Endodermal cell (in vitro differentiated cells): ENCODE measurements around the gene CPED1. TPM values are rescaled to one million over a fixed set of nuclear protein-coding genes. Genes with fewer than 3 reads are reported as not detected.

Experiments
- DNase-seq: peaks from one replicate; pipeline ENCODE4 v3.0.0-alpha.2; 2017
- H3K27ac ChIP-seq: 2 replicates; pipeline ENCODE4 v1.5.1; 2013; ENCODE audit warnings: mild to moderate bottlenecking, low read depth, low read length, moderate library complexity
- H3K27me3 ChIP-seq: 2 replicates; pipeline ENCODE4 v1.6.1; 2013; ENCODE audit warnings: mild to moderate bottlenecking, low read length, moderate library complexity; ENCODE audit not compliant: insufficient read depth, control insufficient read depth, poor library complexity, severe bottlenecking
- H3K36me3 ChIP-seq: 2 replicates; pipeline ENCODE4 v1.7.0; 2013; ENCODE audit warnings: mild to moderate bottlenecking, low read length, moderate library complexity; ENCODE audit not compliant: control insufficient read depth, insufficient read depth
- H3K4me1 ChIP-seq: one replicate; pipeline ENCODE4 v1.7.0; 2013; ENCODE audit warnings: low read length; ENCODE audit not compliant: control insufficient read depth, insufficient read depth
- H3K4me3 ChIP-seq: 2 replicates; pipeline ENCODE4 v1.5.1; 2013; ENCODE audit warnings: mild to moderate bottlenecking, low read length, moderate library complexity
- H3K9ac ChIP-seq: 2 replicates; pipeline ENCODE4 v1.6.1; 2013; ENCODE audit warnings: mild to moderate bottlenecking, low read length, moderate library complexity; ENCODE audit not compliant: poor library complexity, severe bottlenecking; ENCODE audit errors: extremely low read depth
- H3K9me3 ChIP-seq: 2 replicates; pipeline ENCODE4 v1.6.1; 2013; ENCODE audit warnings: mild to moderate bottlenecking, low read length, moderate library complexity; ENCODE audit not compliant: control insufficient read depth
- H3K27ac Mint-ChIP-seq: 2 replicates; pipeline ENCODE4 v1.8.0; 2020; ENCODE audit warnings: mixed read lengths
- H3K27me3 Mint-ChIP-seq: 2 replicates; pipeline ENCODE4 v1.8.0; 2021; ENCODE audit warnings: mild to moderate bottlenecking, mixed read lengths; ENCODE audit not compliant: insufficient read depth
- H3K36me3 Mint-ChIP-seq: 2 replicates; pipeline ENCODE4 v1.8.0; 2020; ENCODE audit warnings: low read depth, mixed read lengths
- H3K4me1 Mint-ChIP-seq: 2 replicates; pipeline ENCODE4 v1.8.0; 2020; ENCODE audit warnings: mixed read lengths
- H3K4me3 Mint-ChIP-seq: 2 replicates; pipeline ENCODE4 v1.8.0; 2020; ENCODE audit warnings: mild to moderate bottlenecking, moderate library complexity, mixed read lengths
- H3K9me3 Mint-ChIP-seq: 2 replicates; pipeline ENCODE4 v1.8.0; 2020; ENCODE audit warnings: mild to moderate bottlenecking, mixed read lengths
- WGBS, 2 experiments: methylation state at CpG; one replicate each; pipeline versions ENCODE4 v1.1.5 to v1.1.7; 2013; ENCODE audit warnings: missing lambda C conversion rate in 2 of 2, mixed read lengths in 1 of 2; ENCODE audit not compliant: insufficient coverage in 1 of 2, insufficient read length in 1 of 2; 5-methylcytosine and 5-hydroxymethylcytosine counted together
- total RNA-seq, 2 donors: library from RNA; stranded (reverse); fragmentation: NEBNext Ultra II Directional in 1 of 2; extraction: Animal tissue kit (Norgen Biotek cat#: 25700) in 1 of 2; gene quantifications; 2 replicates in 1 of 2; 3 replicates in 1 of 2; pipeline ENCODE4 v1.2.1, GENCODE V29; 2021
- TF ChIP-seq, protein P1 (sequence below): fragments of 200-600 bp; sonication (generic); conservative IDR thresholded peaks from 2 replicates; pipeline ENCODE4 v1.5.0; 2021; ENCODE audit warnings: antibody characterized with exemption, mild to moderate bottlenecking

The CPED1 gene
- total RNA-seq, 2 donors from 2014 or later, result 1.1 TPM; not detected in 1

DNA sequence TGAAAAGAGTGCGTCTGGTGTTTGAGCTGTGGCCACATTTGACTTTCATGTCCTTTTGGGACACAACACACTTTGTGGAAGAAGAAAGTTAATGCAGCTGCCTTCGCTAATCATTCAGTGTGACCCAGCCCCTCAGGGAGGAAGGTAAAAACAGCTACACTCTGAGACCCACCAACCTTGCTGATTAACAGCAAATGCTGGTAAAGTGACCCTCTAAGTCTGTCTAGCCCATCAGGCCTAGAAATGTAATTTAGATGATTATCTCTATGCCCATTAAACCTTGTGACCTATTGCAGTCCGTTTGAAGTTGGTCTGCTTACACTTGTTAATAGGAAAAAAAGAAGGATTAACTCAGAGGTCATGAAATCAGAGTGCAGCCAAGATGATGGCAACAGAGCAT lies 178.4 kb downstream of the CPED1 start:
- no peaks in the 10 kb centered on the region for H3K4me1 ChIP-seq
- Mint-ChIP-seq H3K36me3 (no peaks in the 10 kb centered on the region), H3K9me3 (no peaks in the 10 kb centered on the region), H3K27me3 (no peaks in the 10 kb centered on the region), H3K27ac (no peak overlapping the region), H3K4me1 (no peaks in the 10 kb centered on the region), H3K4me3 (no peak overlapping the region)
- no peak overlapping the region for H3K4me3 ChIP-seq
- no peaks in the 10 kb centered on the region for H3K27me3 ChIP-seq
- TF ChIP-seq, protein P1, sequence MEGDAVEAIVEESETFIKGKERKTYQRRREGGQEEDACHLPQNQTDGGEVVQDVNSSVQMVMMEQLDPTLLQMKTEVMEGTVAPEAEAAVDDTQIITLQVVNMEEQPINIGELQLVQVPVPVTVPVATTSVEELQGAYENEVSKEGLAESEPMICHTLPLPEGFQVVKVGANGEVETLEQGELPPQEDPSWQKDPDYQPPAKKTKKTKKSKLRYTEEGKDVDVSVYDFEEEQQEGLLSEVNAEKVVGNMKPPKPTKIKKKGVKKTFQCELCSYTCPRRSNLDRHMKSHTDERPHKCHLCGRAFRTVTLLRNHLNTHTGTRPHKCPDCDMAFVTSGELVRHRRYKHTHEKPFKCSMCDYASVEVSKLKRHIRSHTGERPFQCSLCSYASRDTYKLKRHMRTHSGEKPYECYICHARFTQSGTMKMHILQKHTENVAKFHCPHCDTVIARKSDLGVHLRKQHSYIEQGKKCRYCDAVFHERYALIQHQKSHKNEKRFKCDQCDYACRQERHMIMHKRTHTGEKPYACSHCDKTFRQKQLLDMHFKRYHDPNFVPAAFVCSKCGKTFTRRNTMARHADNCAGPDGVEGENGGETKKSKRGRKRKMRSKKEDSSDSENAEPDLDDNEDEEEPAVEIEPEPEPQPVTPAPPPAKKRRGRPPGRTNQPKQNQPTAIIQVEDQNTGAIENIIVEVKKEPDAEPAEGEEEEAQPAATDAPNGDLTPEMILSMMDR, result no peak
- H3K9ac ChIP-seq, result no peak overlapping the region
- 85 to 95% methylated on average over 2 to 3 of the region's 3 CpGs for WGBS, 2 experiments
- no peaks in the 10 kb centered on the region for H3K36me3 ChIP-seq
- no peak overlapping the region for H3K27ac ChIP-seq
- no peak for DNase-seq
- H3K9me3 ChIP-seq, result no peaks in the 10 kb centered on the region

DNA sequence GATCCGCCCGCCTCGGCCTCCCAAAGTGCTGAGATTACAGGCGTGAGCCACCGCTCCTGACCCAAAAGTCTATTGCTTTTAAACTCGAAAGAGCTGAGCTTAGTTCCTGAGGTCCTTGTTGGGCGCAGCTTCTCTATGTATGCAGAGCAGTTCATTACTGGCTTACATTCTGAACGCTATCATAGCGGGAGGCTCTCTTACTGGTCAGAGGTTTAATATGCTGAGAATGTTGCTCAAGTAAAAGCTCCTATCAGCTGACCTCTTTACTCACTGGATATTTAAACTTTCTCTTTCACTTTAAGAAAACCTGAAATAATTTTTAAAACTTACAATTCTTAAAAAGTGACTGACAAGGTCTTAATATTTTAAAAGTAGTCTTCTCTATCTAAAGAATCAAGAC lies 179.5 kb downstream of the CPED1 start:
- H3K27ac Mint-ChIP-seq, result no peak overlapping the region
- H3K27me3 Mint-ChIP-seq, result no peaks in the 10 kb centered on the region
- H3K27me3 ChIP-seq, result no peaks in the 10 kb centered on the region
- H3K4me3 ChIP-seq, result no peak overlapping the region
- no peaks in the 10 kb centered on the region for H3K36me3 Mint-ChIP-seq
- H3K36me3 ChIP-seq, result no peaks in the 10 kb centered on the region
- no peaks in the 10 kb centered on the region for H3K9me3 Mint-ChIP-seq
- no peak for DNase-seq
- H3K4me3 Mint-ChIP-seq, result no peak overlapping the region
- TF ChIP-seq, protein P1, result no peak
- no peaks in the 10 kb centered on the region for H3K4me1 Mint-ChIP-seq
- H3K9me3 ChIP-seq, result no peaks in the 10 kb centered on the region
- H3K9ac ChIP-seq, result no peak overlapping the region
- 93 to 100% methylated on average over 6 to 9 of the region's 9 CpGs for WGBS, 2 experiments
- no peak overlapping the region for H3K27ac ChIP-seq
- no peaks in the 10 kb centered on the region for H3K4me1 ChIP-seq

DNA sequence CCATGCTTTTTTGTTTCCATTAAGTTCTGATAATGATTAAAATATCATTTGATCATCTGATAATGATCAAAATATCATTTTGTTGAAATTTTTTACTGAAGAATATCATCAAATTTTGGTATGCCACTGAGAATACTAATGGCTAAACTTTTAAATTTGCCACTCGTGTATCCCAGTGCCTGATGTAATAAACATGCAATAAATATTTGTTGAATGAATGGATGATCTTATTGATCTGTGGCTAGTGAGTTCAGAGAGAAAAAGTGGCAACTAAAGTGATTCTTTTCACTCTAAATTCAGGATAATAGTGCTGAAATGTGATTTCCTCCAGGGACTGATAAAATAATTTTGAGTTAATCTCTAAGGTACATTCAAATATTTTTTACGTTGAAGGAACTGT lies 181.0 kb downstream of the CPED1 start:
- H3K36me3 ChIP-seq, result no peaks in the 10 kb centered on the region
- WGBS, 2 experiments, result 94 to 100% methylated on average over 1 to 2 of the region's 2 CpGs
- H3K27ac Mint-ChIP-seq, result no peak overlapping the region
- H3K36me3 Mint-ChIP-seq, result no peaks in the 10 kb centered on the region
- H3K4me3 ChIP-seq, result no peak overlapping the region
- DNase-seq, result no peak
- TF ChIP-seq, protein P1, result no peak
- no peak overlapping the region for H3K9ac ChIP-seq
- H3K27me3 Mint-ChIP-seq, result no peaks in the 10 kb centered on the region
- no peaks in the 10 kb centered on the region for H3K4me1 Mint-ChIP-seq
- no peaks in the 10 kb centered on the region for H3K27me3 ChIP-seq
- H3K4me3 Mint-ChIP-seq, result no peak overlapping the region
- no peaks in the 10 kb centered on the region for H3K4me1 ChIP-seq
- H3K9me3 ChIP-seq, result no peaks in the 10 kb centered on the region
- no peaks in the 10 kb centered on the region for H3K9me3 Mint-ChIP-seq
- H3K27ac ChIP-seq, result no peak overlapping the region
